ENCODE results near the gene NRG3.

The NRG3 gene

GRCh38 chr10:81874875-81875466, at the start of gene NRG3:
Gene NRG3 (plus strand): TSS chr10:81875194.
- DNase-seq = no peak

GRCh38 chr10:81828251-81828650, 46.7 kb upstream of the NRG3 start:
- no peak for DNase-seq

DNA sequence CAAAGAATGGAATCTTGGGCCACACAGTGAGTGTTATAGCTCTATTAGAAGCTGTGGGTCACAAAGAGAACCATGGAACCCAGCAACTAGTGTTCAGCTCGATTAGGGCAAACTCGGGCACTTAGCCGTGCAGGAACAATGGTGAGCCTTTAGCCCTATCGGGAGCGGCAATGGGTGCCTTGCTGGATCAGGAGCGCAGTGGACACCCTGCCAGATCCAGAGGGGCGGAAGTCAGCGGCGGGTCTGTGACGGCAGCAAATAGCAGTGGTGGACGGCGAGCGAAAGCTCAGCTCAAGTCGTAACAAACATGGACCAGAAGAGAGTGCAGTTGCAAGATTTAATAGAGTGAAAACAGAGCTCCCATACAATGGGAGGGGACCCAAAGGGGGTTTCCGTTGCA, 43.9 kb upstream of the NRG3 start:
- no peak for DNase-seq

DNA sequence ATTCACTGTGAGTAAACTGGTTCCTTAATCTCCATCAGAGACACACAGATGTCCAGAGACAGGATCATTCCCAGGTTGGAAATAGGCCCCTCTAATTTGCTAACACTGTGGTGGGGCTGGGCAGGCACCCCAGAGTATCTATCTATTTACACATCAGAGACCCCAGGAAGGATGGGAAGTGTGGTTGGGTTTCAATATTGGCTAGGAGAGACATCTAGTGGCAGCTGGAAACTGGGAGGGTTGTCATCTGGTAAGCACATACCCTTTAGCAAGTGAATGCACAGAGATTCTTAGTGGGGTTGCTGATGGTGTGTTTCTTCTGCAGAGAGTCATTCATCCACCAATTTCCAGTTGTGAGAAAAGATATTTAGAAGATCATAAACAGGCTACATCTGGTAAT, 36.0 kb upstream of the NRG3 start:
- no peak for DNase-seq

DNA sequence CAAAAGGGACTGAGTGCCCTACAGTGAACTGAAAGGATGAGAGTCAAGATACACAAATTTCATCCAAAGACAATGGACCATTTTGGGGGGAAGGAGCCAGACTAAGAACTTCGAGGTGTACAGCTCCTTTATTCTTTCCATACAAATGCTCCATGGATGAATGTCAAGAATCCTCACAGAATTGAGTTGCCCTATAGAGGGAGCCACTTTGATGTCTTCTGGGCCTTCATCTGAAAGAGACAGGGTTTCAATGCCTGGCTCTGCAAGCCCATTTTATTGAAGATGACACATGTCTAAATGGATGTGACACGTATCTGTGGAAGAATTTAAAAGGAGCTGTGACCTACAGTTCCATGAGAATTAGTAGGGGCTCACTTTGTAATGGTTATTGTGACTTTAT, 32.0 kb upstream of the NRG3 start:
- no peak for DNase-seq

DNA sequence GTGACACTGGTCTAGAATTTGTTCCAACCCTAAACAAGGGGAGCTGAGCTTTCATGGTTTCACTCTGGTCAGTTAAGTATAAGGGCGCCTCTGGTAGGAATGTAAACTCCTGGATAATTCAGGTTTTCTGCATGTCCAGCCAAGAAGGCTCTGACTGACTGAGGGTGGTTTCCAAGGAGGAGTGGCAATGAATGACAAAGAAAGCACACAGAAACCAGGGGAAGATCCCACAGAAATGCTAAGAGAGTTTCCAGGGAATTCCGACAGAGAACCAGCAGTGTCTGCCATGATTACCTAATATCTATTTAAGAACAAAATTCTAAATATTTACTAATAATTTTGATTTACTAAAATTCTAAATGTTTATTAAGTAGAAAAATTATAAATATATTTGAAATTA, 27.3 kb upstream of the NRG3 start:
- no peak for DNase-seq

GRCh38 chr10:81848514-81848913, 26.5 kb upstream of the NRG3 start:
- DNase-seq = no peak

GRCh38 chr10:81848931-81849330, 26.1 kb upstream of the NRG3 start:
- no peak for DNase-seq

GRCh38 chr10:81862596-81862995, 12.4 kb upstream of the NRG3 start:
- no peak for DNase-seq

DNA sequence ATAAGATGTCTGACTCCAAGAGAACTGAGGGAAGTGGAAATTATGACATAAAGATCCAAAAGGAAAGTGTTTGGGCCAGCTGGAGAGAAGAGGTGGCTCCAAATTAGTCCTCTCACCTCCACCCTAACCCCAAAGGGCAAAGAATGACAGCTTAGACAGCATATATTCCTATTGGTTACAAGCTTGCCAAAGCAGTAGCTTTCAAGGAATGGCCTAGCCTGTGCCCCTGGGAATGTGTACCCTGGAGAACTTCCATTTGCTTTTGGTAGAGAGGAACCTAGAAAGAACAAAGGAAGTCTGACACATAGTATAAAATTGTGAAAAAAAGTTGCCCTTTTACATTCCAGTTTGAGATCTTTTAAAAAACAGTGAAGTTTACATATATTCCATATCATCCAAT, 11.2 kb upstream of the NRG3 start:
- DNase-seq = no peak

DNA sequence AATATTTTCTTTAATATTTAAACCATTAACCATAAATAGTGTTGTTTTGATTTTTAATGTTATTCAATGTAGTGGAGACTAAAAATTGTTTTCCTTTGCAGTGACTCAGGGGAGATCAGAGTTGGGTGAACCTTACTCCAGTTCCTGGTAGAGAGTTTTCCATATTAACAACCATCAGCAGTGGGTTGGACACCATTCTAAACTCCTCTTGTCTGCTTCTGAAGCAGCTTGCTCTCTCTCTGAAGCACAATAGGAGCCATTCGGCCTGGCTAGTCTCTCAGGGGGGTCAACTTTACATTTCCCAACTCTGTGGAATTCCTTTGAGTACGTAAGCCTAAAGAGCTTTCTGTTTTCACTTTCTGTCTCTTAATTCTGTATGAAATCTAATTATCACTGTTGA, 9.4 kb upstream of the NRG3 start:
- DNase-seq = no peak

DNA sequence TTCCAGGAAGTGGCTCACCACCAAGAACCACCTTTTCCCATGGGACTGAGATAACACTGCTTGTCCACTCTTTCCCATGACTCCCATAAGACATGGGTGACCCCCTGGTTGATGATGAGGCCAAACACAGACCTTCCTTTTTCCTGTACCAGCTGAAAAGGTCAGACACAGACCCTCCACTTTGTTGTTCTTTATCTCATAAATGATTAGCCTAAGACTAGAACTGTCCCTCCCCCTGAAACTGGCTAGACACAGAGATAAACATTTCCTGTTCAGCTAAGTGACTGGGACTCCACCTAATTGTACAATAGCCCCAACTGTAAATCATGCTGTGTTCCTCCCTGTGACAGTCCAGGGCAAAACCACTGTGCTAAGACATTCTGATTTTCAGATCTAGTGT, 8.2 kb upstream of the NRG3 start:
- DNase-seq = no peak

- no peak for DNase-seq
Observed at GRCh38 chr10:81870472-81870871, 4.5 kb upstream of the NRG3 start.

GRCh38 chr10:81871558-81871957, 3.4 kb upstream of the NRG3 start:
- no peak for DNase-seq

DNA sequence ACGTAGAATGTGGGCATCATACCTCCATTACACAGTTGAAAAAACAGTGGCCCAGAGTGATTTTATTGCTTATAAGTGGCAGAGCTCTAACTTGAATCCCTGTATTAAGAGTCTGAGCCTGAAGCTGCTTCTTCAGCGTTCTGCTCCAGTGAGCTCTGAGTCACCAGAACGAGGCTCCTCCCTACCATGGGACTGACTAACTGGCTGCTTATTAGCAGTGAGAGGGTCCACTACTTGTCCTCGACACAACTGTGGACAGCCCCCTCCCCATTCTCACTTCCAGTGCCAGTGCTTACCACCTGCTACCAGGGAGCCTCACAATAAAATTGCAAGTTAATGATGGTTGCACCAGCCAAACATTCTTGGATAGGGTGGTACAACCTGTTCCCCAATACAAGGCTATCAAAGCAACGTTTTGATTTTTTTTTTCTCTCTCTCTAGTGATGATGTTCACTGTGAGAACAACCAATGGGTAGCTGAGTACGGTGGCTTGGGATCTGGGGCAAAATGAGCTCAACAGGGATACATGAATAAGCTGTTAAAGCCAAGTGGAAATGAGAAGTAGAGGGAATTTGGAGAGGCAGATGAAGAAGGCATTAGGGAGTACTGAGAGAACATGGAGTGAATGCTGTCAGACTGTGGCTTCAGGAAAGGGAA, 2.7 kb upstream of the NRG3 start:
- no peak for DNase-seq

DNA sequence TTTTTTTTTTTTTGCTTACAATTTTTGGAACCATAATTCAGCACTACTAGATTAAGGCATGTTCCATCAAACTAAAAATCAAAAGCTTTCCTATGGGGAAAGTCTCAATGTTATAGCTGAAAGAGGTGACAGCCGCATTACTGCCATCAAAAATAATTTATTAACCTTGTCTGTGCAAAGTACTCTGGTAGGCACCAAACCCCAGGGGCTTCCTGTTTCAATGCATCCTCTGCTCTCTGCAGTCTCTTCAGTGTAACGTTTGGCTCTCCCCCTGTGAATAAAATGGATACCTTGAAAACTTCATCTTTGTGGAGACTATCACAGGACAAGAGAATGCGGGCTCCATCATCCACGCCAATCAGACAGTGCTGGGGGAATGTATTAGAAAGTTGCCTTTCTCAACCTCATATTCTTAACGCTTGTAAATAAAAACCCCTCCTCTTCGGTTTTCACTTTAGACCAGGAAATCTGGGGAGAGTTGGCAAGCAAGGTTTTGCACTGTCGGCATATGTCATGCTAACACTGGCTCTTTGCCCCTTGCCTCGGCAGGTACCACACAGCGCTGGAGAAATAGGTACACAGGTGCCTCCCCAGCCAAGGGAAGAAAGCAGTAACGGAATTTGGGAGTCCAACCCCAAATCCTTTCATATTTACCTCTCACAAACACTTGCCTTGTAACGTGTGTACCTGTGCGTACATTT, 1.6 kb upstream of the NRG3 start:
- no peak for DNase-seq

DNA sequence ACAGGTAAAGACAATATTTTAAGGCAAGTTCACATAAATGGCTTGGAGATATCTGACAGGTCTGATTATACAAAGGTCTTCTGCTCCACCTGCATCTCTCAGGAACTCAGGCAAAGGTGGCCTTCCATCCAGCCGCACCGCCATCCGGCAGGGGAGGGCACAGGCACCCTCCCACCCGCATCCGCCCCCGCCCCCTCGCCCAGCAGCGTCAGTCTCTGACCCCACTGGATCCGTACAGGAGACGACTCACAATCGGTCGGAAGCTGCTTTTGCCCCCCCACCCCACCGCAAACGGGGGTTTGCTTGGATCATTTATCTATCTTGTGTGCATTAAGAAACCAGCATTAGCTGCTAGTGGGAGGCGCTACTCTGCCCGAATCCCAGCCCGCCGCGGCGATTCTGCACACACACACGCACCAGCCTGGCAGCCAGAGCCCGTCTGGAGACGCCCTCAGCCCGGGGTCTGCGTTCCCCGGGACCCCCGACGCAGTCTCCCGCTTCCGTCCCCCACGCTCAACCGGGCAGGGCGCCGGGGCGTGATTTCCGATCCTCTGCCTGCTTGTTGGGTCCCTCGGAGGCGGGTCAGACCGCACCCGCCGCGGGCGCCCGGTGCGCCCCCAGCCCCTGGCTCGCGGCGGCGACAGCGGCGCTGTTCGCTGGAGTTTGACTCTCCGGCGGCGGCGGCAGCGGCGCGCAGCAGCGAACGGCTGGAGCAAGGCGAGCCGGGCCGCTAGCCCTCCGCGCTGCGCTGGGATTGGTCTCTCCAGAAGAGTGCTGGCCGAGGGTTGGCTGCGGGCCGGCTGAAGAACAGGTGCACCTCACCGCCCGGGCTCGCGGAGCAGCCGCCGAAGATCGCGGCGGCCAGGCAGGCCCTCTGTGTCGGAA, 820 bp upstream of the NRG3 start:
- DNase-seq = no peak

- no peak for DNase-seq
Observed at GRCh38 chr10:81875467-81876252, 666 bp downstream of the NRG3 start.

GRCh38 chr10:81876253-81877077, 1.5 kb downstream of the NRG3 start:
- no peak for DNase-seq

- DNase-seq = no peak
Observed at GRCh38 chr10:81877596-81877995, 2.6 kb downstream of the NRG3 start.

- DNase-seq = no peak
Observed at GRCh38 chr10:81882011-81882410, 7.0 kb downstream of the NRG3 start.

GRCh38 chr10:81884856-81885255, 9.9 kb downstream of the NRG3 start:
- DNase-seq = no peak
